GDM1 (cell line): ENCODE measurements around the gene BMP8B.
A peak's percentile ranks its signal among the peaks of the same experiment; 100 is the strongest.

ENCODE experiments used
- DNase-seq: peaks from one replicate; lab custom pipeline; 2025; lab: John Stamatoyannopoulos, UW

BMP8B gene

DNA sequence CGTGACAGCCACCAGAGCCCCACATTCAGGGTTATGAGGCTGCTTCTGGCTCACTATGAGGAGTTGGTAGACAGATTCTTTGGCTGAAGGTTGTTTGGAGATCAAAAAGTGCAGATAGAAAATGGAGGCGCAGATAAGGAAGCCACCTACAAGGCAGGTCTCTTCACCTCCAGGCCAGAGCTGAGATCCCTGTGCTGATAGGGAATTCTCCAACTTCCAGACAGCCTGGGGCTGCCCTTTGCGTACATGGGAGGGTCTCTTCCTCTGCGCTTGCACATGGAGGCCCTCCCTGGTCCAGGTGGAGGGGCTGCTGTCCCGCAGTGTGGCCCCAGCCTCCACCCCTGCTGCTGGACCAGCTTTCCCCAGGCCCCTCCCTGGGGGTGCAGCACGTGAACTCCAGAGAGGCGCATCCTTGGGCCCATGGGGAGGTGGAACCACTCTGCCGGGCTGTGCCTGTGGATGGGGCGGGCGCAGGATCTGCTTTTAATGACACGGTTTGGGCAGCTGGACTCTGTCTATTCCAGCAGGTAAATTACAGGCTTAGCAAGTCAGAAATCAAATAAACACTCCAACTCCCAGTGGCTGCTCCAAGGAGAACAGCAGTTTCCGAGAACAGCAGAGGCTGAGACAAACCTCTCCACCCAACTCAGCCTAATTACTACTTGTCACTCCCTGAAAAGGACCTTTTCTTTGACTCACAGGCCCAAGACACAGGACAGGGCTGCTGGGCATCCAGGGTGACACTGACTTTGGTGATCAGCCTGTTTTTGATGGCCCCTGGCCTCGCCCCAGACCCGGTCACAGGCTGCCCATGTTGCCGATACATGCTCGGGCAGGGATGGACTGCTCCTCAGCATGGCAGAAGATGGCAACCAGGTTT lies 29.9 kb downstream of the BMP8B start:
- DNase-seq, result no peak

DNA sequence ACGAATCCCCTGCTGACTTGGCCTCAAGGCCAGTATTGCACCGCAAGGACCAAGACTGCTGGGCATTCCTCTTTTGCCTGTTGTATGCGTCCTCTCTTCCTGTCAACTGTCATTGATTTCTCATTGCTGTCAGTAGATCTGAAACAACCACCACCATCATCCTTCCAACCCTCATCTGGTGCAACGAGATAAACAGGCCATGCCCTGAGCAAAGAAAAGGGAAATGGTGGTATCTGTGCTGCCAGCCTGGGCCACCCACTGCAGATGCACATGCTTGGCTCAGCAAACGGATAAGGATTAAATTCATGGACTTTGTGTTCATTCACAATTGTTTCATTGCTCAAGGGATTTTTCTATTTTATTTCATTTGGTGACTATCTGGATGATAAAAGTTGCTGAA lies 31.2 kb downstream of the BMP8B start:
- no peak for DNase-seq

DNA sequence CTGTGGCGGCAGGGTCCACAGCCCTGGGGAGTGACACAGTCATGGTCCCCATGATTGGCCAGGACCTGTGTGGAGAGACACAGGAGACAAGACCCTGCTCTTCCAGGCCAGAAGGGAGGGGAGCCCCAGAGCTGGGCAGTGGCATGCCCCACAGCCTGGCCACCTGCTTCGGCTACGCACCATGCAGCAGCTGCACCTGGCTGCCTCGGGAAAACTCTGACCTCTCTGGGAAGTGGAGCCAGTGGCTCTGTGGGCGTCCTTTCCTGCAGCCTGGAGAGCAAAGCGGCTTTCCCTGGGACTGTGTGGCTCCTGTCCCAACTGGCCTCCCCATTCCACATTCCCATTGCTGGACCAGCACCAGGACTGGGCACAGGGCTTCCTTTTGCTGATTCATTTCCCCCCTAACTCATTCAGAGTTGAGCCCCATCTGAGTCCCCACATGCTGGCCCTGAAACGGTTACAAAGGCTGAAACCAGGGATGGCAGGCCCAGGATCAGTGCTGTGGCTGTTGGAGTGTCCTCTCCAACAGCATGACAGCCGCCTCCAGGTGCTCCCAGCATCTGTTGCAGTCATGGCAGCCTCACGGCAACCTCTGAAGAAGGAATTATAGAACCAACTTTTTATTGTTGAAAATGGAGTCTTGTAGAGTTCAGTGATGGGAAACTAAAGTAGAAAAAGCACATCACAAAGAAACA lies 32.6 kb downstream of the BMP8B start:
- DNase-seq, result no peak

DNA sequence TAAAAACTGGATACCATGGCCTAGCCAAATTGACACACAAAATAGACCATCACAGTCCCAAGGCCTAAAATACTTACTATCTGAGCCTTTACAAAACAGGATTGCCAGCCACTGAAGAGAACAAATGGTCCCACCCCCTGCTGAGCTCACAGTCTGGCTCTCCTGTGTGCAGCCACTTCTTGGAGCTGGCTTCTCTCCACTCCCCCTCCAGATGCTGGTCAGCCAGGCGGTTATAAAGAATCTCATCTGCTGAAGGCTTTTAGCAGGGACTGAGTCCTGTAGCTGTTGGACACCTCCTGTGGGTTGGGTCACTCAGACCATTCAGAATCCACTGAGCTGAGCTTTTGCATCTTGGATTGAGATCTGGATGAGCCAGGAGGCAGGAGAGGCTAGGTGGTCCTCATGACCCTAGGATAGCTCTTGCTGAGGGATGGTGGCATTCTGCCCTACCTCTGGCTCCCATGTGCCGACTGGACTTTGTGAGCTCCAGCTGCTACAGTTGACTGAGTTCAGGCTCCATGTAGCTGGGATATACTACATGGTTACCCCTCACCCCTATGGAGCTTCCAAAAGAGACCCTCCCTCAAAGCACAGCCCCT lies 33.7 kb downstream of the BMP8B start:
- DNase-seq, result no peak

DNA sequence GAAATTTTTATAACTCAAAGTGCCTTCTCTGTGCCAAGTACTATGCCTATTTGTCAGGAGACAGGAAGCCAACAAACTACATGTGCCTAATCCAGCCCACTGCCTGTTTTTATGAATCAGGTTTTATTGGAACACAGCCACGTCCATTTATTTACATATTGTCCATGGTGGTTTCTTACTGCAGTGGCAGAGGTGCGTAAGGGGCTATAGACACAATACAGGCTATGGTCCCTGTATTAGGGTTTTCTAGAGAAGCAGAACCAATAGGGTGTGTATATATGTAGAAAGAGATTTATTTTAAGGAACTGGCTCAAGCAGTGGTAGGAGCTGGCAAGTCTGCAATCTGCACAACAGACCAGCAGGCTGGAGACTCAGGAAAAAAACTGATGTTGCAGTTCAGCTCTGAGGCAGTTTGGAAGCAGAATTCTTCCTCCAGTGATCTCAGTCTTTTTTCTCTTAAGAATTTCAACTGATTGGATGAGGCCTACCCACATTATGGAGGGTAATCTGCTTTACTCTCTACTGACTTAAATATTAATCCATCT lies 34.6 kb downstream of the BMP8B start:
- no peak for DNase-seq

DNA sequence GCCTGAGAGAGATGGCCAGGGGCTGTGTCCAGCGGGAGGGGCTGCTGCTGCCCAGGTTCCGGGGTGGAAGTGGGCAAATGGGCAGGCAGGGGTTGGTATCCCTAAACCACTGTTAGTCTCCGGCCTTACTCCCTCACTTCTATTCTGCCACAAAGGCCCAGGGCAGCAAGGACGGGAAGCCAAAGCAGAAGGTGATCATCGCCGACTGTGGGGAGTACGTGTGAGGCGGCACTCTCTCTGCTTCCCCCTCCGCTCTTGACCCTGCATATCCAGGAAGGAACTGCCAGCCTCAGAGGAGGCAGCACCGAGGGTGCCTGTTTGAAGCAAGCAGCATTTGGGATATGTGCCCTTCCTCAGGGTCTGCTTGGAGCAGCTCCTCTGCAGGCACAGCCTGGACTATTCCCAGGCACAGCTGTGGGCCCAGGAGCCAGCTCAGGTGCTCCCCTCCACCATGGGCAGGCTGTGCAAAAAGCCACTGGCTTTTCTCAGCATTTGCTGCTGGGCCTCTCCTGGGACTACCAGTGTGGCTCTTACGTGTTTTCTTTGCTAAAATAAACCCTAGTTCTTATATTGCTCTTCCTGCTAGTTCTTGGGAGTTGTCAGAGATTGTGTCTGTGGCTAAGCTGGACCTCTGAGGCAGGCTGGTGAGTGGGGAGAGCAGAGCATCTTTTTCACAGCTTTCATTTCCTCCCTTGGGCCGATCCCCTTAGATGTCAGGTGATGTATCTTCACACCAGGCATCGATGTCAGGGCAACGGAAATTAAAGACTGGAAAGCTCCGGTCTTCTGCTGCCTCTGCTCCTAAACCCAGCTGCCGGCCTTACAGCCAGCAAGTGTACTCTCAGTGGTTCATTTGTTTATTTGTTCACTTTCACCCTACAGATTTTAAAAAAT lies 35.3 kb downstream of the BMP8B start:
- no peak for DNase-seq

DNA sequence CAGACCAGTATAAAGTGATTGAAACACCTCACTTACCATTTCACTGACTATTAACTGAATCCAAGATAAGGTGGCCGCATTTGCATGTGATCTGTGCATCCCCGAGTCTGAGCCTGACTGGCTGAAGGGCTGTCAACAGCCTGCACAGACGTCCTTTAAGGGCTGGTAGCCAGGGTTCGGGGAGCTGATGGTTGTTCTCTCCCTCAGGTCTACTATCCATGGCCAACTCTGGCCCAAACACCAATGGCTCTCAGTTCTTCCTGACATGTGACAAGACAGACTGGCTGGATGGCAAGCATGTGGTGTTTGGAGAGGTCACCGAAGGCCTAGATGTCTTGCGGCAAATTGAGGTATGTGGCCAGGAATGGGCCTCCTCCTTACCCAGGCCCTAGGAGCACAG lies 36.0 kb downstream of the BMP8B start:
- no peak for DNase-seq

DNA sequence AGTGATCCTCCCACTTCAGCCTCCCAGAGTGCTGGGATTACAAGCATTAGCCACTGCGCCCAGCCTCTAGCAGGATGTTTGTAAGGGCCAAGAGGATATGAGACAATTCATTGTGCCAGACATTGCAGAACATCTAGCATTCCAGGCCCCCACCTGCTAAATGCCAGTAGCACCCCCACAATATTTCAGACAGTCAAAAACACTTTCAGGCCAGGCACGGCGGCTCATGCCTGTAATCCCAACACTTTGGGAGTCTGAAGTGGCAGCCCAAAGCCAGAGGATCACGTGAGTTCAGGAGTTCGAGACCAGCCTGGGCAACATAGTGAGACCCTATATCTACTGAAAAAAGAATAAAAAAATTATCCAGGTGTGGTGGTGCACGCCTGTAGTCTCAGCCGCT lies 37.1 kb downstream of the BMP8B start:
- DNase-seq, result no peak

DNA sequence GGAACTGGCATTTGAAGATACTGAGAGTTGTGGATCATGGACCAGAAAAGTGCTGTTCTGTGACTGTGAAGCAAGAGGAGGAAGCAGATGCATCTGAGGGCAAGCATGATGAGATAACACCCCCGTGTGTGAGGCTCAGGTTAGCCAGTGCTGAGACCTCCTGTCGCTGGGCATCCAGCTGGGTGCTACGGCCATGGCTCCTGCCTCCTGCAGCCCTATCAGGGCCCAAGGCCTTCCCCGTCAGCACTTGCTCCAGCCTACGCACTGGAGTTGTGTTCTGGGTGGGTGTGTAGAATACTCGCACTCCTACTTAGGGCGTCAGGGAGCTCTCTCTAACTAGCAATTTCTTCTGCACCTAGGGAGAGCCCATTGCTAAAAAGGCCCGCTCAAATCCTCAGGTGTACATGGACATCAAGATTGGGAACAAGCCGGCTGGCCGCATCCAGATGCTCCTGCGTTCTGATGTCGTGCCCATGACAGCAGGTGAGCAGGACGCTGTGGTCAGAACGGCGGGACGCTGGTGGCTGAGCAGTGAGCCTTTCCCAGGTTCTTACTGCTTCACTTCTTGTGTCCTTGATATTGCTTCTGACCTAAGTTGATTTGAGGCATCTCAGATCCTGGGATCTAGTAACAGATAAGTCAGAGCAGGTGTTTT lies 43.5 kb downstream of the BMP8B start:
- no peak for DNase-seq

DNA sequence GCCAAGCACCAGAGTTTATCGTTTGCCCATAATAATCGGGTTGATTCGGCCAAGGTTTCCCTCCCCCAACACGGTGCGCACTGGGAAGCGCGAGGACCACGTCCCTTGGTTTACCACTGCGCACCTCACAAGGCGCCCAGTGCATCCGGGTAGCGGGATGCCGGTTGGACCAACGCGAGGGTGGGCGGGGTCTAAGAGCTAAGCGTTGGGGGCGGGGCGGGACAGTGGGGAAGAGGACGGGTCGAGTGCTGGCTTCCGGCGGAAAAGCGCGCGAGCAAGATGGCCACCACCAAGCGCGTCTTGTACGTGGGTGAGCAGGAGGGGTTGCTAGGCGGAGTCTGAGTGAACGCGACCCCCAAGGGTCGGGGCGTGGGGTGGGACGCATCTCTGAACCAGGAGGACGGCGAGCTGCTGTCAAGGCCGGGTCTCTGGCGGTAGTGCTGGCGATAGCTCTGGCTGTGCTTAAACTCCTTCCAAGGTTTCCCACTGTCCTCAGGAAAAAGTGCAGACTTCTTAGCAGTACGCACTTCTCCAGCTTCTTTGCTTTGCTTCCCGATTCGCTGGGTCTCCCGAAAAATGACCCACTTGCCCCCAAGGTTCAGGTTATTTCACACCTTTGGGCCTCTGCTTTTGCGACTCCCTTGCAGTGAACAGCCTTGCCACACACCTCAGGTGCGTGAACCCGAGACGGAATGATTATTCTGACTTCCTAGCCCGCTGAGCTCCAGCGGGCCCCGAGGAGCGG lies 49.9 kb downstream of the BMP8B start, which contains the start of gene PPIE:
PPIE (plus strand) TSS at position 261 of the 745 bp plus-strand sequence; CDS start at position 280, 19 bp downstream.
- peak; percentile 87 for DNase-seq

DNA sequence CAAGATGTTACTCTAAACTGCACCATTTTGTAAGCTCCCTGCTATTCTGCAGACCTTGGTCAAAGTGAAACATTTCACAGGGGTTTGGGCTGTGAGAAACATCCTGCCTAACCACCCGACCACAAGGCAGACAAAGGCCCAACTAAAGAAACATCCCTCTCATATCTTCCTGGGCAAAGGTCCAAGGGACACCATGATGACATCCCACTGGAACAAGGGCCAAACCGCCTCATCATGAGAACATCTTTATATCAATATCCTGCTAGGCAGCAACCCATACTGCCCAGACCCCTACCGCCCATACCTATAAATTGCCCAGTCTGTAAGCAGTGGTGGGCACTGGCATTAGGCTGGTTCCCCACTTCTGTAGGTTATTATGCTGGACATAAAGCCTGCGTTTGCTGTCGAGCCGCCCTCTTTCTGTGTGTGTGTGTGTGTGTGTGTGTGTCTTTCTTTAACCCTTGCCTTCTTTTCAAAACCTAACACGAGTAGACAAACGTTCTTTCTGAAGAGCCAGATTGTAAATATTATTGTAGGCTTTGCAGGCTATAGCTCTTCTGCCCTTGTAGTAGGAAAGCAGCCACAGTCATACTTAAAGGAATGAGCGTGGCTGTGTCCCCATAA lies 51.0 kb downstream of the BMP8B start:
- no peak for DNase-seq

DNA sequence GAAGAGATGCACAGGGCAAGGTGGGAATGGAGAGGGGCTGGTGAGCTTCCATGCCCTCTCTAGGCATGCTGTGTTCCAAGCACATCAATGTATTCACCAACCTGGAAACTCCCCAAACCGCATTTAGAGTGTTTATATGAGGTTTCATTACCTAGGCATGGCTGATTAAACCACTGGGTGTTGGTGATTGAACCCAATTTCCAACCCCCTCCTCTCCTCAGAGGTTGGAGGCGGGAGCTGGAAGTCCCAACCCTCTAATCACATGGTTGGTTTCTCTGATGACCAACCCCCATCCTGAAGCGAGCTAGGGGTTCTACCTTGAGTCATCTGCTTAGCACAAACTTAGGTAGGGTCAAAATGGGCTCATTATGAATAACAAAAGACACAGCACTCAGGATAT lies 52.9 kb downstream of the BMP8B start:
- no peak for DNase-seq

DNA sequence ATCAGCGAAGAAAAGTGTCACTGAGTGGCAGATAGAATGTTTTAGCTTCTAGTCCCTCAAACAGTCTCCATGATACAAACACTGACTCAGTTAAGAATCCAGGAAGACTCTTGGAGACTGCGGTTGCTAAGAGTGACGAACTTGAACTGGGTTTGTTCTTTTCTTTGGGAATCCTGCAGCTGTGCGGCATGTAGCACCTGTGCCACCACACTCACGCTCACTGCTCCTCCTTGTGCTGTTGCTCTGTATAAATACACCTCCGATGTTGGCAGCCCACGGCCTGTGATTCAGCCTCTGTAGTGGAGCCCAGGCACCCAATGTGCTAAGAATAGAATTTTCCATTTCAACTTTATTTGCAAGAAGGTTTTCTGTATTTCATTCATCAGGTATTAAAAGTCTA lies 55.5 kb downstream of the BMP8B start:
- DNase-seq, result no peak

DNA sequence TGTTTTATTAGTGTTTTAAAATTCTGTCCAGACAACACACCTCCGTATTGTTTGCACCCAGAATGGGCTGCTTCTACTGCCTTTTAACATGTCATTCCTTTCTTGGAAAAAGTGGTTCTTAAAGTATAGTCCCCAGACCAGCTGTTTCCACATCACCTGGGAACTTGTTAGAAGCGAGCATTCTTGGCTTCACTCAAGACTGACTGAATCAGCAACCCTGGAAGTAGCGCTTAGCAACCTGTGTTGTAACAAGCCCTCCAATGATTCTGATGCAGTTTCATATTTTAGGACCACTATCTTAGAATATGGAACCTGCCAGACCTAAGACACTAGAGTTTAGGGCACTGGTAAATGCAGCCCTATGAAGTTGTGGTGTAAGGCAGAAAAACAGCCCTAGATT lies 55.9 kb downstream of the BMP8B start:
- no peak for DNase-seq

DNA sequence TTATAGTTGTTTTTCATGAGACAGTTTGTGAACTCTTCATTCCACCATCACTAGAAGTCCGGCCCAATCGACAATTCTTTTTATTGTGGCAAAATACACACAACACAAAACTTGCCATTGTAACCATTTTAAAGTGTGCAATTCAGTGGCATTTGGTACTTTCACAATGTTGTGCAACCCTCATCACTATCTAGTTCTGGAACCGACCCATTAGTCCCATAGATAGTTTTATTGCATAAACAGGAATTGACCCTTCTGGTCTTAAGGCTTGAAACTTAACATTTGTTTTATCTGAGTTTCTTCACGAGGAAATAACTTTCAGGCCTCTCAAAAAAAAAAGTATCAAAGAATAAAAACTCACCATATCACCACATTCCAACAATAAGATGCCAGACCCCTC lies 58.8 kb downstream of the BMP8B start:
- DNase-seq, result no peak

DNA sequence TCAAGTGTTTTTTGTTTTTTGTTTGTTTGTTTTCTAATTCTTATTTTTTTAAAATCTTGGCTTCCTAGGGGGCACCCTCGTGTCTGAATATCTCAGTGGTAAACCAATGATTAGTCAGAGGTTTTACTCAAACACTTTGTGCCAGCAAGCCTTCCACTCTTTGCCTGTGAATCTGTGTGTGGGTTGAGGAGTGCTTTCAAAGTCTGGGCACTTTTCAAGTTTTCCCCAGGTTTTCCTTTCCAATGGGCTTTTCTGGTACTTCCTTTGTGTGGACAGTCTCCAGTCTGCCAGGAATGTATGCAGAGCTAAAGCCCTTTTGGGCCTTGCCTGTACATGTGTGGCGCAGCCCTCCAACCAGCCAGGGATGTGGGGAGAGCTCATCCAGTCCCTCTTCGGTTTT lies 59.6 kb downstream of the BMP8B start:
- DNase-seq, result no peak

DNA sequence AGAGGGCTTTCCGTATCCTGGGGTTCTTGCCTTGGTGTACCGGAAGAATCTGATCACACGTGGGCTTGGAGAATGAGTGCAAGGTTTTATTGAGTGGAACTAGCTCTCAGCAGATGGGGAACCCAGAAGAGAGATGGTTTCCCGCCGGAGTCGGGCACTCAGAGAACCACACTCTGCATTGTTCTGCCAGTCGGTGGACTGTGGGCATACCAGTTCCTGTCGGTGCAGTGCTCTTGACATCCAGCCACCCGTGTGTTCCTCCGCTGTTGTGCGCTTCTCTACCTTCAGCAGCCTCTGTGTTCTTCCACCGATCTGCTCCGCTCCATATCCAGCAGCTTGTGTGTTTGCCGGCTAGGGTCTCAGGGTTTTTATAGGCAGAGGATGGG lies 60.7 kb downstream of the BMP8B start:
- DNase-seq, result no peak

DNA sequence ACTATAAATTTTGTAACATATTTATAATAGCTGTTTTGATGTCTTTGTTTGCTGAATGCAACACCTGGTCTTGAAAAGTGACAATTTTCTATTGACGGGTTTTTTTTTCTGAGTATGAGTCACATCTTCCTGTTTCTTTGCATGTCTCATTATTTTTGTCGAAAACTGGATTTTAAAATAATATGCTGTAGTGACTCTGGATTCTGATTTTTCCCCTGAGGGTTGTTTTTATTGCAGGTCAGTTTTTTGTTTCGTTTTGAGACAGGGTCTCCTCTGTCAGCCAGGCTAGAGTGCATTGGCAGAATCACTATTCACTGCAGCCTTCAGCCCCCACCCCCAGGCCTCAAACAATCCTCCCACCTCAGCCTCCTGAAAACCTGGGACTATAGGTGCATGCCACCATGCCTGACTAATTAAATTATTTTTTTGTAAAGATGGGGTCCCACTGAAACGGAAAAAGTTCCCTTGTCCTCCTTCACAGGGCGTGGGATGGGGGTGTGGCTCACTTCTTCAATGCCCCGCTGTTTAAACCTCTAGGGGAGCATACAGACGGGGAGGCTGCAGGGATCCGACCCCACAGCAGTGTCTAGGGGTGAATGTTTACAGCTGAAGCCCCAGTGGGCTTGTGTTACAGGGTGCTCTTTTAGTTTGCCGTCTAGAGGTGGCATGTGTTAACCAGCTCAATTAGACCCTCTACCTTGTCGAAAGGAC lies 61.3 kb downstream of the BMP8B start:
- DNase-seq, result no peak

DNA sequence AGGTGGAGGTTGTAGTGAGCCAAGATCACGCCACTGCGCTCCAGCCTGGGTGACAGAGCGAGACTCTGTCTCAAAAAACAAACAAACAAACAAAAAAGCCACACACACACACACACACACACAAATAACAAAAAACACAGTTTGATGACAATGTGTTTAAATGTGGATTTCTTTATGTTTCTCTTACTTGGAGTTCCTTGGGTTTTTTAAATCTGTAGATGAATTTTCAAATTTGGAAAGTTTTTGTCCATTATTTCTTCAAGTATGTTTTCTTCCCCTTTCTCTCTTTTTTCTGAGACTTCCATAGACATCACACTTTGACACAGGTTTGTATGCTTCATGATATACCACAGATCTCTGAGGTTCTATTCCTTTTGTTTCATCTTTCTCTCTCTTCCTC lies 62.1 kb downstream of the BMP8B start:
- no peak for DNase-seq
